GM12865 (cell line): ENCODE measurements around the gene ALG8.

Source experiments
- DNase-seq: peaks from one replicate; pipeline ENCODE4 v3.0.0; 2010; ENCODE audit warnings: low read depth
- H3K4me3 ChIP-seq: 2 replicates; pipeline ENCODE4 v1.5.1; 2011; ENCODE audit warnings: mild to moderate bottlenecking, low read depth, low read length, control low read depth
- TF ChIP-seq, protein P1 (sequence below): IDR thresholded peaks from 2 replicates; pipeline ENCODE4 v1.5.1; 2011; ENCODE audit warnings: low read length, control low read depth, low read depth, inconsistent platforms; ENCODE audit not compliant: insufficient read depth; ENCODE audit errors: missing control alignments

ALG8 gene

DNA sequence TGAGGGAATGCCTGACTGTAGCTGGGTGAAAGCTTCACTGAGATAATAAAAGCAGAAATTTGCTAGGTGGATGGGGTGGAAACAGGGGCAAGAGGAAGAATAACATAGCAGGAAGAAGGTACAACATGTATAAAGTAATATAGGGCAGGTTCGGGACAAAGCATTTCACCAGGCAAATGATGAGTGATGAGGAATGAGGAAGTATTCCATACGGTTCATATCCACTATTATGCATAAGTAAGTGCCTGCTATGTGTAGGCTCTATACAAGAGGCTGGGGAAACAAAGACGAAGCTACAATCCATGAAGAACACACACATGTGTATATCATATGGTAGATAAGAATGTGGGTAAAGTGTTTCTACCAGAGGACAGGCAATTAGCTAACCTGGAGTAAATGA lies 67.7 kb downstream of the ALG8 start:
- H3K4me3 ChIP-seq = no peak overlapping the region
- TF ChIP-seq, protein P1, sequence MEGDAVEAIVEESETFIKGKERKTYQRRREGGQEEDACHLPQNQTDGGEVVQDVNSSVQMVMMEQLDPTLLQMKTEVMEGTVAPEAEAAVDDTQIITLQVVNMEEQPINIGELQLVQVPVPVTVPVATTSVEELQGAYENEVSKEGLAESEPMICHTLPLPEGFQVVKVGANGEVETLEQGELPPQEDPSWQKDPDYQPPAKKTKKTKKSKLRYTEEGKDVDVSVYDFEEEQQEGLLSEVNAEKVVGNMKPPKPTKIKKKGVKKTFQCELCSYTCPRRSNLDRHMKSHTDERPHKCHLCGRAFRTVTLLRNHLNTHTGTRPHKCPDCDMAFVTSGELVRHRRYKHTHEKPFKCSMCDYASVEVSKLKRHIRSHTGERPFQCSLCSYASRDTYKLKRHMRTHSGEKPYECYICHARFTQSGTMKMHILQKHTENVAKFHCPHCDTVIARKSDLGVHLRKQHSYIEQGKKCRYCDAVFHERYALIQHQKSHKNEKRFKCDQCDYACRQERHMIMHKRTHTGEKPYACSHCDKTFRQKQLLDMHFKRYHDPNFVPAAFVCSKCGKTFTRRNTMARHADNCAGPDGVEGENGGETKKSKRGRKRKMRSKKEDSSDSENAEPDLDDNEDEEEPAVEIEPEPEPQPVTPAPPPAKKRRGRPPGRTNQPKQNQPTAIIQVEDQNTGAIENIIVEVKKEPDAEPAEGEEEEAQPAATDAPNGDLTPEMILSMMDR = no peak
- no peak for DNase-seq

- H3K4me3 ChIP-seq = no peak overlapping the region
- DNase-seq = no peak
Observed at GRCh38 chr11:78070621-78071020, 68.8 kb downstream of the ALG8 start.

GRCh38 chr11:78069465-78069864 lies 70.0 kb downstream of the ALG8 start:
- TF ChIP-seq, protein P1 = no peak
- DNase-seq = no peak
- no peak overlapping the region for H3K4me3 ChIP-seq

More at GRCh38 chr11:78070621-78071020, 68.8 kb downstream of the ALG8 start:
- TF ChIP-seq, protein P1 = no peak

- H3K4me3 ChIP-seq = no peak overlapping the region
- TF ChIP-seq, protein P1 = no peak
- DNase-seq = no peak
Observed at GRCh38 chr11:78067704-78068103, 71.7 kb downstream of the ALG8 start.

DNA sequence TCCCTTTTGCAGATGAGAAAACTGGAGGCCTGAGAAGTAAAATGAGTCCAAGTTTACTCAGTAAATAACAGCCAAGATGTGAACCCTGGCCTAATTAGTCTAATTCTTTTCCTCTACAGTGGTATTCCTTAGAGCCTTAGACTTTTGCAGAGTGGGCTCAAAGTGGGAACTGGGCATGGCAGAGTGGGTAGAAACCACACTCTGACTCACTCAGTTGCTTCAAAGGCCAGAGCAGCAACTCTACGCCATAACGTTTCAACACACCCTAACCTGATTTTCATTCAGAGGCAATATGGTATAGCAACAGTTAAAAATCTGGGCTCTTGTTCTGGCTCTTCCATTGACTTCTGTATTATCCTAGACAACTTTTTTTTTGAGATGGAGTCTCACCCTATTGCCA lies 73.0 kb downstream of the ALG8 start:
- no peak for DNase-seq
- no peak overlapping the region for H3K4me3 ChIP-seq
- TF ChIP-seq, protein P1 = no peak

GRCh38 chr11:78065203-78065602 lies 74.2 kb downstream of the ALG8 start:
- no peak overlapping the region for H3K4me3 ChIP-seq
- DNase-seq = no peak
- TF ChIP-seq, protein P1 = no peak

GRCh38 chr11:78063440-78064181 lies 75.8 kb downstream of the ALG8 start, which contains the start of gene THRSP:
Gene THRSP (plus strand): TSS chr11:78063861. CDS start chr11:78063882, 21 bp downstream.
- TF ChIP-seq, protein P1 = no peak
- no peak within 1 kb of the TSS for H3K4me3 ChIP-seq
- DNase-seq = no peak
